ENCODE measurements around the gene FBXL7.
"Not testable (repeated sequence)": the region's sequence is repeated elsewhere in the genome, so short reads cannot be mapped to it uniquely, and the experiment has no call there.

FBXL7 gene

GRCh38 chr5:15837551-15838289 is 337.7 kb downstream of the FBXL7 start:
- FAIRE-seq (peak; percentile 23), DNase-seq (ENCODE audit: insufficient read length, low spot score) (no peak)
- TF ChIP-seq POLR2A (IDR thresholded peaks at IDR 0.05; ENCODE audit: low read depth, low read length), result no peak

- DNase-seq (ENCODE audit: insufficient read length, low spot score) (no peak), FAIRE-seq (no peak)
- no peak for TF ChIP-seq POLR2A (IDR thresholded peaks at IDR 0.05; ENCODE audit: low read depth, low read length)
Measured at GRCh38 chr5:15844253-15844652, 344.3 kb downstream of the FBXL7 start.

- no peak for TF ChIP-seq POLR2A (IDR thresholded peaks at IDR 0.05; ENCODE audit: low read depth, low read length)
- FAIRE-seq, result no peak
- DNase-seq (ENCODE audit: insufficient read length, low spot score), result no peak
Measured at GRCh38 chr5:15844871-15845270, 344.9 kb downstream of the FBXL7 start.

- no peak for TF ChIP-seq POLR2A (IDR thresholded peaks at IDR 0.05; ENCODE audit: low read depth, low read length)
- FAIRE-seq, result no peak
- no peak for DNase-seq (ENCODE audit: insufficient read length, low spot score)
Measured at GRCh38 chr5:15850536-15850935, 350.6 kb downstream of the FBXL7 start.

- no peak for FAIRE-seq
- DNase-seq (ENCODE audit: insufficient read length, low spot score), result no peak
- no peak for TF ChIP-seq POLR2A (IDR thresholded peaks at IDR 0.05; ENCODE audit: low read depth, low read length)
Measured at GRCh38 chr5:15850939-15851341, 351.0 kb downstream of the FBXL7 start.

GRCh38 chr5:15852217-15852616 is 352.2 kb downstream of the FBXL7 start:
- TF ChIP-seq POLR2A (IDR thresholded peaks at IDR 0.05; ENCODE audit: low read depth, low read length), result no peak
- DNase-seq (ENCODE audit: insufficient read length, low spot score), result no peak
- no peak for FAIRE-seq

GRCh38 chr5:15852949-15853348 is 353.0 kb downstream of the FBXL7 start:
- FAIRE-seq (no peak), DNase-seq (ENCODE audit: insufficient read length, low spot score) (no peak)
- no peak for TF ChIP-seq POLR2A (IDR thresholded peaks at IDR 0.05; ENCODE audit: low read depth, low read length)

GRCh38 chr5:15858326-15858725 is 358.3 kb downstream of the FBXL7 start:
- DNase-seq (ENCODE audit: insufficient read length, low spot score) (no peak), FAIRE-seq (no peak)
- TF ChIP-seq POLR2A (IDR thresholded peaks at IDR 0.05; ENCODE audit: low read depth, low read length), result no peak

- FAIRE-seq (no peak), DNase-seq (ENCODE audit: insufficient read length, low spot score) (no peak)
- TF ChIP-seq POLR2A (IDR thresholded peaks at IDR 0.05; ENCODE audit: low read depth, low read length), result no peak
Measured at GRCh38 chr5:15864536-15865215, 364.7 kb downstream of the FBXL7 start.

GRCh38 chr5:15872259-15872658 is 372.3 kb downstream of the FBXL7 start:
- DNase-seq (ENCODE audit: insufficient read length, low spot score); FAIRE-seq: not testable (repeated sequence)

GRCh38 chr5:15877914-15878313 is 377.9 kb downstream of the FBXL7 start:
- FAIRE-seq (no peak), DNase-seq (ENCODE audit: insufficient read length, low spot score) (no peak)
- no peak for TF ChIP-seq POLR2A (IDR thresholded peaks at IDR 0.05; ENCODE audit: low read depth, low read length)

GRCh38 chr5:15880201-15880600 is 380.2 kb downstream of the FBXL7 start:
- FAIRE-seq (no peak), DNase-seq (ENCODE audit: insufficient read length, low spot score) (no peak)
- no peak for TF ChIP-seq POLR2A (IDR thresholded peaks at IDR 0.05; ENCODE audit: low read depth, low read length)

GRCh38 chr5:15885156-15885555 is 385.2 kb downstream of the FBXL7 start:
- DNase-seq (ENCODE audit: insufficient read length, low spot score) (no peak), FAIRE-seq (no peak)
- no peak for TF ChIP-seq POLR2A (IDR thresholded peaks at IDR 0.05; ENCODE audit: low read depth, low read length)

- DNase-seq (ENCODE audit: insufficient read length, low spot score), result no peak
- no peak for TF ChIP-seq POLR2A (IDR thresholded peaks at IDR 0.05; ENCODE audit: low read depth, low read length)
- no peak for FAIRE-seq
Measured at GRCh38 chr5:15886156-15886555, 386.2 kb downstream of the FBXL7 start.

GRCh38 chr5:15887093-15887492 is 387.1 kb downstream of the FBXL7 start:
- DNase-seq (ENCODE audit: insufficient read length, low spot score), result no peak
- FAIRE-seq, result no peak
- TF ChIP-seq POLR2A (IDR thresholded peaks at IDR 0.05; ENCODE audit: low read depth, low read length), result no peak

Measured in H54 (cell line).